Fibroblast of gingiva (primary cell): Measurements from ENCODE around the gene PRODH2.

Source experiments
- DNase-seq: peaks from one replicate; pipeline ENCODE4 v3.0.0-alpha.2; 2011; ENCODE audit warnings: low read depth

PRODH2 gene

GRCh38 chr19:35812220-35813042 lies at the start of gene PRODH2:
Gene PRODH2 (minus strand): TSS chr19:35812845. CDS start chr19:35812805, 40 bp downstream.
- no peak for DNase-seq

- DNase-seq, result no peak
These were observed 49.1 kb upstream of the PRODH2 start for GRCh38 chr19:35861640-35862160.

DNA sequence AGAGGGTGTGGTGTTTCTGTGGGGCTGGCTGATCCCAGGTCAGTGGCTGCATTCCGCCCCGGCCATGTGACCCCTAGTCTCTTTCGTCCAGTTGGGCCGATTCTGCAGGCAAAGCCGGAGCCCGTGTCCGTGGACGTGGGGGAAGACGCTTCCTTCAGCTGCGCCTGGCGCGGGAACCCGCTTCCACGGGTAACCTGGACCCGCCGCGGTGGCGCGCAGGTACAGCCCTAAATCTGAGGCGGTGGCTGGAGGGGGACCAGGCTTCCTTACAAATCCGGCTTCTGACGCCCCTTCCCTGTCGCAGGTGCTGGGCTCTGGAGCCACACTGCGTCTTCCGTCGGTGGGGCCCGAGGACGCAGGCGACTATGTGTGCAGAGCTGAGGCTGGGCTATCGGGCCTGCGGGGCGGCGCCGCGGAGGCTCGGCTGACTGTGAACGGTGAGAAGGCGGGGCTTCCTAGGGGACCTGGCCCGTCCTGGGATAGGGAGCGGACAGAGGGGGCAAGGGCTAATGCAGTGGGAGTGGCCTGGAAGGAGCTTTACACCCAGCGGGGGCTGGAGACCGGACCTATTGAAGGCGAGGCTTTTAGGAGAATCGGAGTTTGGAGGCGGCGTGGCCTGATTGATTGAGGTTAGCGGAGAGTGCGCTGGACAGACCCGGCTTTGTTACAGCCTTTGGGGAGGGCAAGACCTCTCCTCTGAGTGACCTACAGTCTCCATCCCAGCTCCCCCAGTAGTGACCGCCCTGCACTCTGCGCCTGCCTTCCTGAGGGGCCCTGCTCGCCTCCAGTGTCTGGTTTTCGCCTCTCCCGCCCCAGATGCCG lies 48.4 kb upstream of the PRODH2 start:
- DNase-seq, result no peak

- no peak for DNase-seq
These were observed 47.8 kb upstream of the PRODH2 start for GRCh38 chr19:35860436-35860817.

DNA sequence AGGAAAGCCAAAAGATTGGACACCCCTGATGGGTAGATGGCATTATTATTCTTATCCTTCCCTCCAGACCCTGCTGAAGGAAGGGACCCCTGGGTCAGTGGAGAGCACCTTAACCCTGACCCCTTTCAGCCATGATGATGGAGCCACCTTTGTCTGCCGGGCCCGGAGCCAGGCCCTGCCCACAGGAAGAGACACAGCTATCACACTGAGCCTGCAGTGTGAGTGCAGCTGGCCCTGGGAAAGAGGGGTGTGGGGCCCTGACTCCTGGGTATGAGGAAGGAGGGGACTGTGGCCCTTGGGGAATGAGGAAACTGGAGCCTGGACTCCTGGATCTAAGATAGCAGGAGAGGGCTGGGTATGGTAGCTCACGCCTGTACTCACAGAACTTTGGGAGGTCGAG lies 46.8 kb upstream of the PRODH2 start:
- DNase-seq, result no peak

DNA sequence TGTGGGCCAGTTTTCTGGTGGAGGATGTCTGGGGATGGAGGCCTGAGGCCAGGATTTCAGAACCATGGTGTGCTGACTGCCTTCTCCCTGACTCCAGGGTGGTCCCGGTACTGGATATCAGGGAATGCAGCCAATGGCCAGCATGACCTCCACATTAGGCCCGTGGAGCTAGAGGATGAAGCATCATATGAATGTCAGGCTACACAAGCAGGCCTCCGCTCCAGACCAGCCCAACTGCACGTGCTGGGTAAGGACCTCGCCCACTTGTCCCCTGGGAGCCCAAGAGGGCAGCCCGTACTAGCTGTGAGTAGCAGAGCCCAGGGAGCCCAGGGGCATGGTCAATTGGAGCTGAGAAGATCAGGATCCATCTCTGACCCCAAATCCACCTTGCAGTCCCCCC lies 45.7 kb upstream of the PRODH2 start:
- no peak for DNase-seq

GRCh38 chr19:35856546-35857149 lies 44.0 kb upstream of the PRODH2 start, which contains the start of gene KIRREL2:
Gene KIRREL2 (plus strand): TSS chr19:35856911. CDS start chr19:35857120, 209 bp downstream.
- DNase-seq, result no peak

DNA sequence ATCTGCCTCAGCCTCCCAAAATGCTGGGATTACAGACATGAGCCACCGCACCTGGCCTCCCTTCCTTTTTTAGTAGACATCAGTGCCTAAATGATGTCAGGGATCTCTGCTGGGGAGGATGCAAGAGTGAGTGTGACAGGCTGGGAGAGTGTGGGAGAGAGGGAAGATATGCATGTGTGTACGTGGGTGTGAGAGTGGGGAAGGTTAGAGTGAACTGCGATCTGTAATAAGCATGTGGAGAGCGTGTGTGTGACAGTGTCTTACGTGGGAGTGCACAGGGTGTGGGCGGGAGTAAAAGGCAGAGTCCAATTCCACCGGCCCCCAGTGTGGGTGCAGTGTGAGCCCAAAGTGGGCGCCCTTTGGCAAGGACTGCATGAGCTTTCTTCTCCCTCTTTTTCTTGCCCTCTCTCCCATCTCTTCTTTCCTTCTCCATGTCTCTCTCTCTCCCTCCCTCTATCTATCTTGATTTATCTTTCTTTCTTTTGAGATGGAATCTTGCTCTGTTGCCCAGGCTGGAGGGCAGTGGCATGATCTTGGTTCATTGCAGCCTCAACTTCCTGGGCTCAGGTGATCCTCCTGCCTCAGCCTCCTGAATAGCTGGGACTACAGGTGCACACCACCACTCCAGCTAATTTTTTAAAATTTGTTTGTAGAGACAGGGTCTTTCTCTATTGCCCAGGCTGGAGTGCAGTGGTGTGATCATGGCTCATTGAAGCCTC lies 40.6 kb upstream of the PRODH2 start:
- DNase-seq, result no peak

GRCh38 chr19:35852029-35852780 lies 39.6 kb upstream of the PRODH2 start, which contains the start of gene NPHS1:
Gene NPHS1 (minus strand): TSS chr19:35852504. CDS start chr19:35851837, 667 bp downstream.
- no peak for DNase-seq

- no peak for DNase-seq
These were observed 38.8 kb upstream of the PRODH2 start for GRCh38 chr19:35851213-35852028.

DNA sequence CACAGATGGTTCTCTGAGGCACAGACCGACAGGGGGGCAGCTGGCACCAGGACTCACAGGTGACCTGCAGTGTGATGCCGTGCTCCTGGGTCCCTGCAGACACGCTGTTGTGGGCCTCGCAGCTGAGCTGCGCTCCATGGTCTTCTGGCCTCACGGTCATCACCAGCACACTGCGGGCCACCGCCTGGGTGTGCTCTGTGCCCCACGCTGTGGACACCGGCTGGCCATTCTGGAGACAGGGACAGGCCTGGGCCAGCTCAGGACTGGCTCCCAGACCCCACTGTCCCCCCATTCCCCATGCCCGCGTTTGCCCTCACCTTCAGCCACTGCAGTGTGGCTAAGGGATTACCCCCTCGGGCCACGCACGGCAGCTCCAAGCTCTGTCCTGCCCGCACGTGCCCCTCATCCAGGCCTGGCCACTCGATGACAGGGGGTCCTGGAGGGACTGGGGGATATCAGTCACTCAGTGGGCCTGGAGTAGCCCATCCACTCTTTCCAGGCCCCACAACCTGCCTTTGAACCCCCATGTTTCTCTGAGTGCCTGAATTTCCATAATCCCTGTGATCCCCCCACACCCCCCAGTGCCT lies 36.4 kb upstream of the PRODH2 start:
- no peak for DNase-seq

DNA sequence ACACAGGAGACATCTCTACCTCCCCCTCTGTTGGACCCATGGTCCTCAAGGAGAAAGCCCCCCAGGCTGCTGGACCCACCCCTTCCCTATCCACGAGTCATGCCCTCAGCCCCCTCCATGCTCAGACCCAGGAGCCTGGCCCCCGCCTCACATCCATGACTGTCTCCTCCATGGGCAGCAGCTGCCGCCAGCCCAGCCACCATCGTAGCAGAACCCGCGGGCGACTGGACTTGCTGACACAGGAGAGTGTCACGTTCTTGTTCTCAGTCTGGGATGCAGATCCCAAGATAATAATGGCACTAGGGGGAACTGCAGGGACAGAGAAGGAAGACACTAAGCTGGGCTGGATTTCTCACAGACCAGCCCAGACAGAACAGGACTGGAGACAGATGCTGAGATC lies 35.8 kb upstream of the PRODH2 start:
- DNase-seq, result no peak

DNA sequence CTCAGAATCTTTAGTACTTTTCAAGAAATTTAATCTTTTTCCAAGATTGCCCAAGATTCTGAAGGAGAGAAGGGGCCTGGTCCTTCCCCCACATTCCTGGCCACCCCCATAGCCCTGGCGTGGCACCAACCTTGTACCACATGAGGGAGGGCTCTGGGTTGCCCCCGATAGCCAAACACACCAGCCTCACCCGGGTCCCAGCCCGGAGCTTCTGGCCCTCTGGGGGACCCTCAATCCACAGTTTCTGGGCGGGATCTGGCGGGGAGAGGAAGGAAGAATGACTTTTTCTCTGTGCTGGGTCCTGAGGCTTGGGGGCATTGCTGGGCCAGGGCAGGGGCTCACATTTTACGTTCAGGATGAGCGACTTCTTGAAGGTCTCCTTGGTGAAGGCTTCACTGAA lies 35.3 kb upstream of the PRODH2 start:
- DNase-seq, result no peak

- no peak for DNase-seq
These were observed 33.5 kb upstream of the PRODH2 start for GRCh38 chr19:35846038-35846668.

- no peak for DNase-seq
These were observed 32.8 kb upstream of the PRODH2 start for GRCh38 chr19:35845215-35846037.

DNA sequence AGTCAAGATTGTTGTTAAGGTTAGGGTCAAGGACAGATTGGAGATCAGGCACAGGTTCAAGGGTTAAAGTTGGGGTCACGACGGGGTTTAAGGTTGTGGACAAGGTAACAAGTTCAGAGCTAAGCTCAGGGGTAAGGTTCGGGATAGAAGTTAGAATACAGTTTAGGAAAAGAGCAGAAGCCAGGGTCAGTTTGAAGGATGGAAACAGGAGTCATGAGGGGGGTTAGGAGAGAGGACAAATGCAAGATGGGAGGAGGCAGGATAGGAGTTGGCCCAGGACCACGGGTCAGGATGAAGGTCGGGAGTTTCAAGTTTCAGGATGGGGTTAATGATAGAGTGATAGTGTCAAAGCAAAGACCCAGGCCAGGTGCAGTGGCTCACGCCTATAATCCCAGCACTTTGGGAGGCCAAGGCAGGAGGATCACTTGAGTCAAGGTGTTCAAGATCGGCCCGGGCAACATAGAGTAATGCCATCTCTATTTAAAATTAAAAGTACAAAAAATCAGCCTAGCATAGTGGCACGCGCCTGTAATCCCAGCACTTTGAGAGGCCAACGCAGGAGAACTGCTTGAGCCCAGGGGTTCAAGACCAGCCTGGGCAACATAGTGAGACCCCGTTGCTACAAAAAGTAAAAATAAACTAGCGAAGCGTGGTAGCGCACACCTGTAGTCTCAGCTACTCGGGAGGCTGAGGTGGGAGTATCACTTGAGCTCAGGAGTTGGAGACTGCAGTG lies 32.0 kb upstream of the PRODH2 start:
- DNase-seq, result no peak

DNA sequence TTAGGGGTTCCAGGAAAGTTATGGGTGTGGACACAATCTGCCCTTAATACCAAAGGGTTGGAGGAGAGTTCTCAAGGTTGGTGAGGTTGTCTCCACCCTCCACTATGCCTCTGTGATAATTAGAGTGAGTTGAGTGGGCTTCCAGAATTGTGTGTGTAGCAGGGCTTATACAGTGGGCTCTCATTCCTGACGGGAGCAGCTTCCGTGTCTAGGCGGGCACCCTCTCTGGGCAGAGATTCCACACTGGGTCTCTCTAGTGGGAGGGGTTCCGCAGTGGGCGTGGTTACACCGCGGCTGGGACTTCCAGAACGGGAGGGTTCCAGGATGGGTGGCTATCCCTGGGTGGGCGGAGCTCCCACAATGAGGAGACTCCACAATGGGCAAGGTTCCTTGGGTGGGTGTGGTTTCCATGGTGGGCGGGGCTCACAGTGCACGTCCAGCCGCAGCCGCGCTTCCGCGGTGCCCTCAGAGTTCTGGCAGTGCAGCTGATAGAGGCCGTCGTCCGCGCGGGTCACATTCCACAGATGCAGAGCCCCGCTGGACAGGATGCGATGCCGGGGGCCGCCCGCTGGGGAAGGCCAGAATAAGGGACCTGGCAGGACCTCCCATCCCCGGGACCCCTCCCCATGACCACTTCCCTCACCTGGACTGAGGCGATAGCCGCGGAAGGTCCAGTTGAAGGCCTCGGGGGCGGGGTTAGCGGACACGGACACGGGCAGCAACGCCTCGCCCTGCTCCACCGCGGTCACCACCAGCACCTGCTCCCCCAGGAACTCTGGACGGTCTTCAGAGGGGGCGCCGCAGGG lies 31.2 kb upstream of the PRODH2 start:
- DNase-seq, result no peak
